HUES64 (cell line): Measurements from ENCODE around the gene KDELR3.
A peak's percentile ranks its signal among the peaks of the same experiment; 100 is the strongest.

Experiments
- H3K27ac ChIP-seq: 2 replicates; pipeline ENCODE4 v1.7.0; 2013; ENCODE audit warnings: low read depth, low read length, inconsistent platforms
- H3K27me3 ChIP-seq: 2 replicates; pipeline ENCODE4 v1.6.1; 2013; ENCODE audit warnings: mild to moderate bottlenecking, low read length; ENCODE audit not compliant: insufficient read depth
- H3K36me3 ChIP-seq: 2 replicates; pipeline ENCODE4 v1.6.1; 2013; ENCODE audit warnings: mild to moderate bottlenecking, low read length; ENCODE audit not compliant: insufficient read depth
- H3K4me1 ChIP-seq: 2 replicates; pipeline ENCODE4 v1.6.1; 2013; ENCODE audit warnings: mild to moderate bottlenecking, low read length, moderate library complexity; ENCODE audit not compliant: insufficient read depth
- H3K4me3 ChIP-seq: 2 replicates; pipeline ENCODE4 v1.5.1; 2013; ENCODE audit warnings: mild to moderate bottlenecking, low read length, moderate library complexity
- H3K9ac ChIP-seq: 2 replicates; pipeline ENCODE4 v1.6.1; 2013; ENCODE audit warnings: mild to moderate bottlenecking, low read depth, low read length
- H3K9me3 ChIP-seq: 2 replicates; pipeline ENCODE4 v1.6.1; 2013; ENCODE audit warnings: low read depth, low read length; ENCODE audit not compliant: insufficient read depth
- WGBS: fragments of 150-250, 120-280 bp; methylation state at CpG from one replicate; pipeline ENCODE4 v1.1.7; 2013; ENCODE audit warnings: missing lambda C conversion rate; 5-methylcytosine and 5-hydroxymethylcytosine counted together

KDELR3 gene

GRCh38 chr22:38427940-38428339 lies 40.0 kb upstream of the KDELR3 start:
- Histone ChIP-seq H3K27me3 (no peaks in the 10 kb centered on the region), H3K4me3 (no peak overlapping the region), H3K4me1 (peaks cover 16% of the 10 kb centered on the region), H3K36me3 (no peaks in the 10 kb centered on the region), H3K27ac (no peak overlapping the region), H3K9ac (no peak overlapping the region), H3K9me3 (no peaks in the 10 kb centered on the region)
- WGBS = 96% methylated on average over 31 of the region's 31 CpGs

GRCh38 chr22:38428714-38429113 lies 39.2 kb upstream of the KDELR3 start:
- 86% methylated on average over 2 of the region's 2 CpGs for whole genome bisulfite sequencing
- Histone ChIP-seq H3K9me3 (no peaks in the 10 kb centered on the region), H3K9ac (no peak overlapping the region), H3K4me3 (no peak overlapping the region), H3K4me1 (peaks cover 11% of the 10 kb centered on the region; the same call in 1 of the 2 replicates), H3K36me3 (no peaks in the 10 kb centered on the region), H3K27me3 (no peaks in the 10 kb centered on the region), H3K27ac (no peak overlapping the region)

GRCh38 chr22:38429499-38430068 lies 38.3 kb upstream of the KDELR3 start:
- Histone ChIP-seq H3K27ac (no peak overlapping the region), H3K27me3 (no peaks in the 10 kb centered on the region), H3K4me3 (no peak overlapping the region), H3K36me3 (no peaks in the 10 kb centered on the region), H3K9me3 (no peaks in the 10 kb centered on the region), H3K4me1 (0 out of 2 replicates have a peak, but pooled peaks cover 5% of the 10 kb centered on the region), H3K9ac (no peak overlapping the region)
- WGBS = 85% methylated on average over 16 of the region's 16 CpGs

- H3K9me3 ChIP-seq = no peaks in the 10 kb centered on the region
- no peak overlapping the region for H3K4me3 ChIP-seq
- WGBS = 80% methylated on average over 12 of the region's 12 CpGs
- H3K27me3 ChIP-seq = no peaks in the 10 kb centered on the region
- no peaks in the 10 kb centered on the region for H3K36me3 ChIP-seq
- H3K4me1 ChIP-seq = peaks cover 5% of the 10 kb centered on the region; the same call in 1 of the 2 replicates
- peak overlapping the region; percentile 6; the same call in 1 of the 2 replicates for H3K27ac ChIP-seq
- H3K9ac ChIP-seq = no peak overlapping the region
These were observed 36.5 kb upstream of the KDELR3 start for GRCh38 chr22:38431266-38432010.

- Histone ChIP-seq H3K27ac (no peak overlapping the region), H3K9ac (no peak overlapping the region), H3K9me3 (no peaks in the 10 kb centered on the region), H3K4me3 (no peak overlapping the region), H3K4me1 (peaks cover 5% of the 10 kb centered on the region; the same call in 1 of the 2 replicates), H3K27me3 (no peaks in the 10 kb centered on the region), H3K36me3 (no peaks in the 10 kb centered on the region)
- 100% methylated on average over 1 of the region's 1 CpG for WGBS
These were observed 35.6 kb upstream of the KDELR3 start for GRCh38 chr22:38432264-38432663.

- no peak overlapping the region for H3K9ac ChIP-seq
- no peaks in the 10 kb centered on the region for H3K27me3 ChIP-seq
- H3K4me3 ChIP-seq = no peak overlapping the region
- no peak overlapping the region for H3K27ac ChIP-seq
- H3K36me3 ChIP-seq = no peaks in the 10 kb centered on the region
- no peaks in the 10 kb centered on the region for H3K9me3 ChIP-seq
- peaks cover 5% of the 10 kb centered on the region; the same call in 1 of the 2 replicates for H3K4me1 ChIP-seq
- WGBS = 84% methylated on average over 8 of the region's 8 CpGs
These were observed 34.0 kb upstream of the KDELR3 start for GRCh38 chr22:38433871-38434270.

- WGBS = 85% methylated on average over 4 of the region's 4 CpGs
- Histone ChIP-seq H3K4me1 (peaks cover 5% of the 10 kb centered on the region; the same call in 1 of the 2 replicates), H3K9me3 (no peaks in the 10 kb centered on the region), H3K27ac (no peak overlapping the region), H3K36me3 (no peaks in the 10 kb centered on the region), H3K9ac (no peak overlapping the region), H3K4me3 (no peak overlapping the region), H3K27me3 (no peaks in the 10 kb centered on the region)
These were observed 32.9 kb upstream of the KDELR3 start for GRCh38 chr22:38435010-38435409.

- no peak overlapping the region for H3K27ac ChIP-seq
- H3K36me3 ChIP-seq = no peaks in the 10 kb centered on the region
- H3K9me3 ChIP-seq = no peaks in the 10 kb centered on the region
- peaks cover 5% of the 10 kb centered on the region; the same call in 1 of the 2 replicates for H3K4me1 ChIP-seq
- 72% methylated on average over 4 of the region's 4 CpGs for WGBS
- no peaks in the 10 kb centered on the region for H3K27me3 ChIP-seq
- H3K4me3 ChIP-seq = no peak overlapping the region
- no peak overlapping the region for H3K9ac ChIP-seq
These were observed 31.9 kb upstream of the KDELR3 start for GRCh38 chr22:38435965-38436364.

GRCh38 chr22:38436629-38437395 lies 31.1 kb upstream of the KDELR3 start:
- Histone ChIP-seq H3K36me3 (no peaks in the 10 kb centered on the region), H3K27ac (no peak overlapping the region), H3K27me3 (no peaks in the 10 kb centered on the region), H3K4me3 (no peak overlapping the region), H3K4me1 (no peaks in the 10 kb centered on the region; the same call in 1 of the 2 replicates), H3K9ac (no peak overlapping the region), H3K9me3 (no peaks in the 10 kb centered on the region)
- 89% methylated on average over 15 of the region's 15 CpGs for WGBS

- 91% methylated on average over 9 of the region's 9 CpGs for WGBS
- Histone ChIP-seq H3K27ac (no peak overlapping the region), H3K36me3 (no peaks in the 10 kb centered on the region), H3K9ac (no peak overlapping the region), H3K27me3 (no peaks in the 10 kb centered on the region), H3K4me1 (no peaks in the 10 kb centered on the region; the same call in 1 of the 2 replicates), H3K9me3 (no peaks in the 10 kb centered on the region), H3K4me3 (no peak overlapping the region)
These were observed 30.5 kb upstream of the KDELR3 start for GRCh38 chr22:38437416-38437815.

GRCh38 chr22:38440747-38441350 lies 27.0 kb upstream of the KDELR3 start:
- WGBS = 91% methylated on average over 13 of the region's 14 CpGs
- no peaks in the 10 kb centered on the region for H3K36me3 ChIP-seq

More at GRCh38 chr22:38440747-38441350, 27.0 kb upstream of the KDELR3 start:
- Histone ChIP-seq H3K27ac (no peak overlapping the region), H3K4me1 (no peaks in the 10 kb centered on the region; the same call in 1 of the 2 replicates), H3K9ac (no peak overlapping the region), H3K27me3 (no peaks in the 10 kb centered on the region), H3K4me3 (no peak overlapping the region), H3K9me3 (no peaks in the 10 kb centered on the region)
